AG10803 (cell line): ENCODE data around the gene RABGAP1L.

ENCODE experiments used
- DNase-seq: peaks from one replicate; pipeline ENCODE4 v3.0.0; 2010; ENCODE audit warnings: low read depth
- H3K4me3 ChIP-seq: 2 replicates; pipeline ENCODE4 v1.5.1; 2011; ENCODE audit warnings: mild to moderate bottlenecking, low read length, control low read depth
- TF ChIP-seq, protein P1 (sequence below): conservative IDR thresholded peaks from 2 replicates; pipeline ENCODE4 v1.5.1; 2011; ENCODE audit warnings: mild to moderate bottlenecking, low read length, control low read depth, inconsistent platforms

RABGAP1L gene

DNA sequence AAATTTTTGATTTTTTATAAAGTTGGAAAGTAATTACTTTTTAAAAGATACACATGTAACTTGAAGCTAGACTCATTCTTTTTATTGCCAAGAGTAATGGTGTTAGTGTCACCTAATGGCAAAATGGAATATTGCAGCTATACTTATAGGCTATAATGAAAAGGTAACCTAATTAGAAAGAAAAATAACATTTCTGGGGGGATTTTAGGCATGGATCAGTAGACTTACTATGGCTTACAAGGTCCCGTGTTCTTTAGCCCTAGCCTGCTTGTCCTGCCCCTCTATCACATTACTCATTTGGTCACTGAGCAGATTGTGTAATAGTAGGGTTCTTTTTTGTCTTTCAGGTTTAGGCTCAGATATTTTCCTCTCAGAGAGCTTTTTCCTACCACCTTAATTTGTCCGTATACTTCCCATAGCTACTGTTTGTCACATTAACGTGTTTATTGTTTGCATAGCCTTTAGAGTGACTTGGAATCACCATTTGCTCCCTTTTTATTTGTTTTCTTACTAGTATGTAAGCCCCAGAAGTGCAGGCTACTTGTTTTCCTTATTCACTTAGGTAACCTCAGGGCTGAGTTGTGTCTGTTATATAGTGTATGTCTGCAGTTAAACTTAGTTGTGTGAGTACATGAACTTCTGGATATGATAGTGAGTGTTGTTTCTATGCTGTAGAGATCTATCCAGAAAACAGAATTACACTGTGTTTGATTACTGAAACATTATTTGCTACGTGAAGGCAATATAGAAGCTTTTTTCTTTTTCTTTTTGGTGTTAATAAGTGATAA, 58.7 kb downstream of the RABGAP1L start:
- H3K4me3 ChIP-seq, result no peak overlapping the region
- DNase-seq, result peak; percentile 36
- TF ChIP-seq, protein P1, sequence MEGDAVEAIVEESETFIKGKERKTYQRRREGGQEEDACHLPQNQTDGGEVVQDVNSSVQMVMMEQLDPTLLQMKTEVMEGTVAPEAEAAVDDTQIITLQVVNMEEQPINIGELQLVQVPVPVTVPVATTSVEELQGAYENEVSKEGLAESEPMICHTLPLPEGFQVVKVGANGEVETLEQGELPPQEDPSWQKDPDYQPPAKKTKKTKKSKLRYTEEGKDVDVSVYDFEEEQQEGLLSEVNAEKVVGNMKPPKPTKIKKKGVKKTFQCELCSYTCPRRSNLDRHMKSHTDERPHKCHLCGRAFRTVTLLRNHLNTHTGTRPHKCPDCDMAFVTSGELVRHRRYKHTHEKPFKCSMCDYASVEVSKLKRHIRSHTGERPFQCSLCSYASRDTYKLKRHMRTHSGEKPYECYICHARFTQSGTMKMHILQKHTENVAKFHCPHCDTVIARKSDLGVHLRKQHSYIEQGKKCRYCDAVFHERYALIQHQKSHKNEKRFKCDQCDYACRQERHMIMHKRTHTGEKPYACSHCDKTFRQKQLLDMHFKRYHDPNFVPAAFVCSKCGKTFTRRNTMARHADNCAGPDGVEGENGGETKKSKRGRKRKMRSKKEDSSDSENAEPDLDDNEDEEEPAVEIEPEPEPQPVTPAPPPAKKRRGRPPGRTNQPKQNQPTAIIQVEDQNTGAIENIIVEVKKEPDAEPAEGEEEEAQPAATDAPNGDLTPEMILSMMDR, result peak; percentile 82

- no peak overlapping the region for H3K4me3 ChIP-seq
- TF ChIP-seq, protein P1, result no peak
- no peak for DNase-seq
Observed at GRCh38 chr1:174218983-174219382, 59.7 kb downstream of the RABGAP1L start.

DNA sequence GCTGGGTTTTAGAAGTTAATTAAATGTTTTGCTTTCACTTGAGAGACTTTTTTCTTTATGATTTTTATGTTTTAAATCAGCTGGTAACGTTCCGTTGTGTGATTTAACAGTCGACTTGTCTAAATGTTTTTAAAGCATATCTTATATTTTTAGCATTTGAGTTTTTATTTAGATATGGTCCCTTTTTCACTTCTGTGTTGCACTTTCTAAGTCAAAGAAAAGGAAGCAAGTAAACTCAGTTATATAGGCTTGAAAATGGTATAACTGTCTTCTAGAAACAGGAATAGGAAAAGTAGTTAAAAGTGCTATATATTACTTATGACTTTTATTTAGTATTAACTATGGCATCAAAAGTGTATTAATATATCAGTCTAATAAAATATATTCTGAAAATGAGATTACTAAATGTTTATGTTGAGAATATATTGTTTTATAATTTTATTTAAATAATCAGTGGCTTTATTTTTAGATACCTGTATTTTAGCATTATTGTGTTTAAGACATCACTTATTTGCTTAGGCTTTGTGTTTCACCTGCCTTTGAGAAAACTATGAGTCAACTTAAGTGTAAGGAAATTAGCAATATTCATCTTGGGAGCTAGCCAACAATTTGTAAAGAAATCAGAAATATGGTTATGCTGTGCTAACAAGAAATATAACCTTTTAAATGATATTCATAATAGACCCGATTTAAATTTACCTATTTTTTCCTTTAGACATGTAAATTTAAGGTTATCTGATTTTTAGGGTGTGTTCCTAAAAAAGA, 60.5 kb downstream of the RABGAP1L start:
- H3K4me3 ChIP-seq, result no peak overlapping the region
- DNase-seq, result no peak
- TF ChIP-seq, protein P1, result no peak

DNA sequence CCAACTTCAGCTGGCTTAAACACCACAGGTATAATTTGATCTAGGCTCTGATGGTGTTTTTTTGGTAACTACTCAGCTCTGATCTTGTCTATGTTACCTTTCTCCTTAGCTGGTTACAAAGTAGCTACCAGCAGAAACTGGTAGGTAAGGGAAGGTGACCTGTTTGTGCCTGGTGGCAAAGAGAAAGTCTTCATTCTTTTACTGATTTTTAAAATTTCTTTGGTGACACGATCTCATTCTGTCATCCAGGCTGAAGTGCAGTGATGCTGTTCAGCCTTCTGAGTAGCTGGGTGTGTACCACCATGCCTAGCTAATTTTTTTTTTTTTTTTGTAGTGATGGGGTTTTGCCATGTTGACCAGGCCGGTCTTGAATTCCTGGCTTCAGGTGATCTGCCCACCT, 62.4 kb downstream of the RABGAP1L start:
- TF ChIP-seq, protein P1, result no peak
- no peak overlapping the region for H3K4me3 ChIP-seq
- no peak for DNase-seq

DNA sequence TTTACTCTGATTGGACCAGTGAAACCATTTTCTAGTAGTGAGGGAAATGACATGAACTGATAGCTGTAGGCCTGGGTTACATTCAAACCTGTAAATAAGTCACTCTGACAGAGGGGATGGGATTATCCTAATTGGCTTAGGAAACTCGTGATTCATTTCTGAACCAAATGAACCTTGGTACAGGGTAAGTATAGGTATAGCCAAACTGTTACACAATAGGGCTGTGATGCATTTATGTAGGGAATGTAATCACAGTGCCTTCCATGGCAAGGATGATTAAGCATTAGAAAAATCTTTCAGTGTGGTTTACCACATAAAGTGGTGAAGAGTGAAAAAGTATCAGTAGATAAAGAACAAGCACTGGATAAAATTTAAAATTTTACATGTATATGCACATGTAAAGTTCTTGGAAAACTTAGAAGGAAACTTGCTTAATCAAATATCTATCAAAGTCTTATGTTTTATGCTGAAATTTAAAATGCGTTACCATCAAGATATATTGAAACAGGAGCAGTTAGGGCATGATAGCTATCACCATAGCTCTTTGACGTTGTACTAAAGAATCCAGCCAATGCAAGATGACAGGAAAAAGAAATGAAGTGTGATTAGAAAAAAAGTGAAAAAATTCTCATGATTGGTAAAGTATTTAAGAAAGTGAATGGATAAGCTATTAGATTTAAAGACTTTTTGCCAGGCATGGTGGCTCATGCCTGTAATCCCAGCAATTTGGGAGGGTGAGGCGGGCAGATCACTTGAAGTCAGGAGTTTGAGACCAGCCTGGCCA, 63.0 kb downstream of the RABGAP1L start:
- H3K4me3 ChIP-seq, result no peak overlapping the region
- DNase-seq, result peak; percentile 77
- TF ChIP-seq, protein P1, result no peak

DNA sequence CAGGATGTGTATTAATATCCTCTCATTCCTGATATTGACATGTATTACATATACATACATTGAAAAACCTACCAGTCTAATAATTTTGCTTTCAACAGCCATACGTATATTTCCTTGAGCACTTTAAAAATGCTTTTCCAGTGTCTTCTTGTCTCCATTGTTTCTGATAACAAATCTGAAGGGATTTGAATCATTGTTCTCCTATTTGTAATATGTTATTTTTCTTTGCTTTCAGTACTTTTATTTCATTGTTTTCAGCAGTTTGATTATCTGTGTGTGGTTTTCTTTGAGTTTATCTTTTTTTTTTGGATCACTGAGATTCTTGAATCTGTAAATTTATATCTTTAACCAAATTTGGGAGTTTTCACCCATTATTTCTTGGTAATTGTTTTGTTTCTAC, 65.3 kb downstream of the RABGAP1L start:
- TF ChIP-seq, protein P1, result no peak
- no peak overlapping the region for H3K4me3 ChIP-seq
- no peak for DNase-seq
